GM23248 (cell line): ENCODE results near the gene SGMS1.

ENCODE experiments used
- EZH2 ChIP-seq: fragments of 200-600 bp; sonication (generic); IDR thresholded peaks from 2 replicates; pipeline ENCODE4 v1.6.1; 2018; ENCODE audit warnings: antibody characterized with exemption, mild to moderate bottlenecking; ENCODE audit not compliant: insufficient read depth, poor library complexity, severe bottlenecking
- EZH2phosphoT487 ChIP-seq: fragments of 200-600 bp; sonication (generic); IDR thresholded peaks from 2 replicates; pipeline ENCODE4 v1.6.1; 2018; ENCODE audit warnings: antibody characterized with exemption, moderate library complexity, mild to moderate bottlenecking, low read depth; ENCODE audit not compliant: insufficient read depth

- TF ChIP-seq EZH2phosphoT487 (no peak), EZH2 (no peak)
These were observed 225.4 kb downstream of the SGMS1 start for GRCh38 chr10:50398381-50398780.
